Fibroblast of villous mesenchyme (primary cell): Measurements from ENCODE around the gene DLGAP4. TPM values are rescaled to one million over a fixed set of nuclear protein-coding genes. Genes with fewer than 3 reads are reported as not detected.
"Not testable (repeated sequence)": the region's sequence is repeated elsewhere in the genome, so short reads cannot be mapped to it uniquely, and the experiment has no call there.

Experiments used
- DNase-seq: peaks from one replicate; pipeline ENCODE4 v3.0.0-alpha.2; 2010; ENCODE audit warnings: low read depth
- H3K4me3 ChIP-seq: 2 replicates; pipeline ENCODE4 v1.5.1; 2011; ENCODE audit warnings: low read depth, mild to moderate bottlenecking, low read length
- total RNA-seq: library from RNA; depleted of rRNA; stranded (reverse); fragments of >200 nt; gene quantifications from 2 replicates; pipeline ENCODE4 v1.2.3, GENCODE V29; 2012
- TF ChIP-seq, protein P1 (sequence below): IDR thresholded peaks from 2 replicates; pipeline ENCODE4 v1.5.1; 2012; ENCODE audit warnings: low read depth, mild to moderate bottlenecking, low read length; ENCODE audit not compliant: insufficient read depth

Gene DLGAP4
- total RNA-seq, 1 donor: 15.5 TPM

DNA sequence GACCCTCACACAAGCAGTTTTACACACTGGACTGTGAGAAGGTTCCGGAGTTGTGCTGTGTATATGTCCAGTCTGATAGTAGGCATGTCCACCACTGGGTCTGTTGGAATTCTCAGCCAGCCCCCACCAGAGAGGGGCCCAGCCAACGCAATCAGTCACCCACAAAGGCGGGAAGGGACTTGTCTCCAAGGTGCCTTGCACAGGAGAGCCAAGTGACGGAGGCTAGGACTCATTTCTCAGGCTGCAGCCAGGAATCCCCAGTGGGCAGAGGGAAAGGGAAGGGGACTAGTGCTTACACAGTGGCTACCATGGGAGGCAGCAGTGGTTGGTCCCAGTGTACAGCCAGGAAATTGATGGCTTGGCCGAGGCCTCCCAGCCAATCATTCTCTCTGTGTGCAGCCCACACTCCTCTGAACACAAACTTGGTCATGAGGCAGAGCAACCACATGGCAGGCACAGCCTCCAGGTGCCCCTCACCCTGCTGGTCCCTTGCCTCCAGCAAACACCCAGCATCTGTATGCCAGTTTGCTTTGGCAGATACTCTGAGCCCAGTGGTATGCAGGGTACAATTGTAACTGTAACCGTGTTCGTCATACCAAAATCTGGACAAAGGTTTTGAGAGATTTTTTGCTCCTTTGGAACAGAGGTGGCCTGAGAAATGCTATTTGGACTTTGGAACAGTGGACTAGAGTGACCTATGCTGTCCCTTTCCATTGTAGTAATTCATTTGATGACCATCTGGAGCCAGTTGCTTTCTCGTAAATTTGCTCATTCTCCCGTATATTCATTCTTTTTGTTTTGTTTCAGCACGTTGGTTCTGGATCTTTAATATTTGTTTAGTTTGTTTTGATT is 162.2 kb downstream of the DLGAP4 start:
- TF ChIP-seq, protein P1, sequence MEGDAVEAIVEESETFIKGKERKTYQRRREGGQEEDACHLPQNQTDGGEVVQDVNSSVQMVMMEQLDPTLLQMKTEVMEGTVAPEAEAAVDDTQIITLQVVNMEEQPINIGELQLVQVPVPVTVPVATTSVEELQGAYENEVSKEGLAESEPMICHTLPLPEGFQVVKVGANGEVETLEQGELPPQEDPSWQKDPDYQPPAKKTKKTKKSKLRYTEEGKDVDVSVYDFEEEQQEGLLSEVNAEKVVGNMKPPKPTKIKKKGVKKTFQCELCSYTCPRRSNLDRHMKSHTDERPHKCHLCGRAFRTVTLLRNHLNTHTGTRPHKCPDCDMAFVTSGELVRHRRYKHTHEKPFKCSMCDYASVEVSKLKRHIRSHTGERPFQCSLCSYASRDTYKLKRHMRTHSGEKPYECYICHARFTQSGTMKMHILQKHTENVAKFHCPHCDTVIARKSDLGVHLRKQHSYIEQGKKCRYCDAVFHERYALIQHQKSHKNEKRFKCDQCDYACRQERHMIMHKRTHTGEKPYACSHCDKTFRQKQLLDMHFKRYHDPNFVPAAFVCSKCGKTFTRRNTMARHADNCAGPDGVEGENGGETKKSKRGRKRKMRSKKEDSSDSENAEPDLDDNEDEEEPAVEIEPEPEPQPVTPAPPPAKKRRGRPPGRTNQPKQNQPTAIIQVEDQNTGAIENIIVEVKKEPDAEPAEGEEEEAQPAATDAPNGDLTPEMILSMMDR: no peak
- DNase-seq: no peak
- no peak overlapping the region for H3K4me3 ChIP-seq

DNA sequence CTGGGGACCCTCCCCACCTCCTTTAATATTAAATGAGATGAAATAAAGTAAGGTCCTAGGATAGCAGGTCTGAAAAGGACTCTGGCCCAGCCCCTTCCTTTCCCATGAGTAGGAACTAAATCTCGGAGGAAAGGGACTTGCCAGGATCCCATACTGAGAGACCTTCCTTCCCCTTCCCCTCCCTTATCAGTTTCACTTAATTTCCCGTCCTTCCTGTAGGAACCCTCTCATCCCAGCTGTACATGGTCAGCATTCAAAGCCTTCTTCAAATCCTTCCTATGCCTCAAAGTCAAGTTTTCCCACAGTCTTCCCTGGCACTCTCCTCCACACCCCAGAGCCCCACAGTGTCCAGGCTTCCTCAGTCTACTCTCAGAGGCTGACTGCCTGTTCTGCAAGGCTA is 163.8 kb downstream of the DLGAP4 start:
- DNase-seq: no peak
- no peak overlapping the region for H3K4me3 ChIP-seq
- TF ChIP-seq, protein P1: no peak

DNA sequence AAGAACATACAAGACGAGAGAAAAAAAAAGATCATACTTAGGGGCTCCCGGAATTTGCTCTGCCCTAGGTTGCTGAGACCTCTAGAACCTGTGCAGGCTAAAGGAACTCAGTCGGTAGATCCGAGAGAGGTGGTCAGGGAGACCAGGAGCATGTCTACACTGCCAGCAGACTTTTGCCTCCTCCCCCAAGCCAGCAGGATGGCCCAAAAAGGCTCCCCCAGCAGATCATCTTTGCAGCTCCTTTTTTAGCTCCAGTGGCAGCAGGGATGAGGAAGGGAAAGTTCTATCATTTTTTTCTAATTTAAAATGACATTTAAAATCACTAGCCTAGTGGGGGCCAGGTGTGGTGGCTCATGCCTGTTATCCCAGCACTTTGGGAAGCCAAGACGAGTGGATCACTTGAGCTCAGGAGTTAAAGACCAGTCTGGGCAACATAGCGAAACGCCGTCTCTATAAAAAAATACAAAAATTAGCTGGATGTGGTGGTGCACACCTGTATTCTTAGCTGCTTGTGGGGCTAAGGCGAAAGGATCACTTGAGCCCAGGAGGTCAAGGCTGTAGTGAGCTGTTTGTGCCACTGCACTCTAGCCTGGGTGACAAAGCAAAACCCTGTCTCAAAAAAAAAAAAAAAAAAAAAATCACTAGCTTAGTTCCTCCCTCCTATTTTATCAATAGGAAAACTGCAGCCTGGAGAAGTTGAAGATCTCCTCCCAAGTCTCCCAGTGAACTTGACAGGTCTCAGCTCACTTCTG is 165.9 kb downstream of the DLGAP4 start:
- H3K4me3 ChIP-seq: no peak overlapping the region
- TF ChIP-seq, protein P1: no peak
- no peak for DNase-seq

DNA sequence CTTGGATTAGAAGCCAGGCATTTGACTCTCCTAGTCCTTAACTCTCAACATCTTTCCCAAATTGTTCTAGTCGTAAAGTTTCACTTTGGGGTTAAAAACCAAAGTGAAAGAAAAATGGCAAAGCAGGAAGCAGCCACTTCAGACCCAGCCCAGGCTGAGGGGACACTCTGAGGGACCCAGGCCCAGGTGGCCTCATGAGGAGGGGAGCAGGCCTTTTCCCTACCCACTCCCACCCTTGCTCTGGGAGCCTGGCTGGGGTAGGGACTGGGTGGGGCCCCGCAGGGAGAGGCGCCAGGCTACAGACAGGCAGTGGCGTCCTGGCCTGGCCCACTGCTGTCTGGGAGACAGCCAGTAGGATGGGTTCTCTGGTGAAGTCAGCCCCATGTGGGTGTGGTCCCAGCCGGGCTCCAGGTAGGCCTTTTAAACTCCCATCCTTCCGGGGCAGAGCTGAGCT is 166.5 kb downstream of the DLGAP4 start:
- peak overlapping the region; percentile 27 for H3K4me3 ChIP-seq

DNA sequence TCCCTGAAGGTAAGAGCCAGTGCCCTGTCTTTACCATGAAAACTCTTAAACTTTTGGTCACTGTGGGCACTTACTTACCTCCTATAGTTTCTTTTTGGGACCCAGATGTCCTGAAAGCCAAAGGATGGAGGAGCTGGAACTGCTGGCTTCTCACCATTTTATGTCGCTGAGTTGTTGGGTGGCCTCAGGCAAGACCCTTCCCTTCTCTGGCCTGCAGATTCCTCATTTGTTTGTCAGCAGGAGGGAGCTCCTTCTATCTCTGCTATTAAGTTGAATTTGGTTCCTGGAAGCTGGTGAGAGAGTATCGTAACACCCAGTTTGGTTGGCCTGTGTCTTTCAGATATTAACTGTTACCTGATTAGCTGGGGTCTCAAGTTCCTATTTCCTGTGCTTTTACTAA is 167.0 kb downstream of the DLGAP4 start:
- H3K4me3 ChIP-seq: no peak overlapping the region
- TF ChIP-seq, protein P1: no peak
- no peak for DNase-seq

More for the DNA sequence above, 166.5 kb downstream of the DLGAP4 start:
- TF ChIP-seq, protein P1: no peak
- no peak for DNase-seq

DNA sequence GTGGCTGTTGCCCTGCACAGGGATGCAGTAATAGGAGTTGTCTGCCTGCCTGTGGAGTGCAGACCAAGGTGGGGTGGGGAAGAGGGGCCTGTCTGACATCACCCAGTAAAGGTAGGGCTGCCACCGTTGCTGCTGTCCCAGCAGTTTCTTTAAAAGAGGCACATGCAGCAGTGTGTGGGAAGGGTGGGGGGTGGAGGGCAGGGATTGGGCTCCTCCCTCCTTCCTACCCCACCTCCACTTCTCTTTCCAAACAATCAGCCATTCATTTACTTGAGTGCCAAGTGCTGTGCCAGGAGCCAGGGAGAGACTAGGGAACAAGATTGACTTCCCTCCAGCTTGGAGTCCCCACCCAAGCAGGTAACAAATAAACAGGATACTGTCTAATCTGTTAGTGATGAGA is 168.4 kb downstream of the DLGAP4 start:
- no peak overlapping the region for H3K4me3 ChIP-seq
- no peak for DNase-seq
- TF ChIP-seq, protein P1: no peak

DNA sequence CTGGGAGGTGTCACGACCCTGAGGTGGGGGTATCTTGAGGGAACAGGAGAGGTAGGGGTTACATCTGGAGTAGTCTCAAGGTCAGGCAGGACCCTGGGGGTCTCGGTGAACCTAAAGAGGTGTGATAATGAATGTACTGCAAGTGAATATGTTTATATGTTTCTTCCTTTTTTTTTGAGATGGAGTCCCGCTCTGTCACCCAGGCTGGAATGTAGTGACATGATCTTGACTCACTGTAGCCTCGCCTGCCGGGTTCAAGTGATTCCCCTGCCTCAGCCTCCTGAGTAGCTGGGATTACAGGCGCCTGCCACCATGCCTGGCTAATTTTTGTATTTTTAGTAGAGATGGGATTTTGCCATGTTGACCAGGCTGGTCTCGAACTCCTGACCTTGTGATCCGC is 168.9 kb downstream of the DLGAP4 start:
- not testable (repeated sequence) for DNase-seq

More for the DNA sequence above, 168.9 kb downstream of the DLGAP4 start:
- not testable (repeated sequence) for H3K4me3 ChIP-seq
